Fibroblast of lung (primary cell): ENCODE results near the gene TBL1X.

ENCODE experiments used
- EZH2 ChIP-seq: IDR thresholded peaks from 2 replicates; pipeline ENCODE4 v1.5.1; 2012; ENCODE audit warnings: low read length, control low read depth, mild to moderate bottlenecking; ENCODE audit errors: missing control alignments
- TF ChIP-seq, protein P1 (sequence below), 2 donors: IDR thresholded peaks in 1 of 2; conservative IDR thresholded peaks in 1 of 2; 1 replicate in 1 of 2; 2 replicates in 1 of 2; pipeline ENCODE4 v1.5.1; 2011 to 2012; ENCODE audit warnings: low read length in 2 of 2, control low read depth in 1 of 2, inconsistent platforms in 1 of 2, low read depth in 1 of 2, mild to moderate bottlenecking in 1 of 2

DNA sequence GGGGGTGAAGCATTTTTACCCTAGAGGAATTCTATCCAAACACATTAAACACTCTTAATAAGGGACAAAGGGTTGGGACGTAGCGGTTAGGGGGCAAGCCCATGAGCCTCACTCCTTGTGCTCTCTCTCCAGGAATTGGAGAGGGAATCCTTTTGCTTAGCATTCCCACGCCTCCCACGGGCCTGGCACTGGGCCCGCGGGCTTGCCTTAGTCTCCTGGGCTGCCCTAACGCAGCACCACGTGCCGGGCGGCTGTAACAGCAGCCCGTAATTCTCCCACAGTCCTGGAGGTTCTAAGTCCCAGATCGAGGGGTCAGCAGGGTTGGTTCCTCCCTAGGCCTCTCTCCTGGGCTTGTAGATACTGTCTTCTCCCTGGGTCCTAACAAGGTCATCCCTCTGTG lies 67.5 kb downstream of the TBL1X start:
- TF ChIP-seq, protein P1, sequence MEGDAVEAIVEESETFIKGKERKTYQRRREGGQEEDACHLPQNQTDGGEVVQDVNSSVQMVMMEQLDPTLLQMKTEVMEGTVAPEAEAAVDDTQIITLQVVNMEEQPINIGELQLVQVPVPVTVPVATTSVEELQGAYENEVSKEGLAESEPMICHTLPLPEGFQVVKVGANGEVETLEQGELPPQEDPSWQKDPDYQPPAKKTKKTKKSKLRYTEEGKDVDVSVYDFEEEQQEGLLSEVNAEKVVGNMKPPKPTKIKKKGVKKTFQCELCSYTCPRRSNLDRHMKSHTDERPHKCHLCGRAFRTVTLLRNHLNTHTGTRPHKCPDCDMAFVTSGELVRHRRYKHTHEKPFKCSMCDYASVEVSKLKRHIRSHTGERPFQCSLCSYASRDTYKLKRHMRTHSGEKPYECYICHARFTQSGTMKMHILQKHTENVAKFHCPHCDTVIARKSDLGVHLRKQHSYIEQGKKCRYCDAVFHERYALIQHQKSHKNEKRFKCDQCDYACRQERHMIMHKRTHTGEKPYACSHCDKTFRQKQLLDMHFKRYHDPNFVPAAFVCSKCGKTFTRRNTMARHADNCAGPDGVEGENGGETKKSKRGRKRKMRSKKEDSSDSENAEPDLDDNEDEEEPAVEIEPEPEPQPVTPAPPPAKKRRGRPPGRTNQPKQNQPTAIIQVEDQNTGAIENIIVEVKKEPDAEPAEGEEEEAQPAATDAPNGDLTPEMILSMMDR (conservative IDR thresholded peaks at IDR 0.05 in 1 of 2, IDR thresholded peaks at IDR 0.05 in 1 of 2; ENCODE audit: low read depth in 1 of 2, low read length in 2 of 2): no peak
- no peak for TF ChIP-seq EZH2
